K562 (cell line): ENCODE measurements around the gene LPAR3. TPM values are rescaled to one million over a fixed set of nuclear protein-coding genes. Genes with fewer than 3 reads are reported as not detected.

Source experiments
- CEBPB ChIP-seq: fragments of 450-650 bp; IDR thresholded peaks from 2 replicates; pipeline ENCODE4 v1.6.1; 2016; ENCODE audit warnings: missing genetic modification characterization, missing compliant biosample characterization
- CEBPG ChIP-seq, 3 experiments: fragments of 200-800 bp in 1 of 3; sonication (Bioruptor generic) in 1 of 3; sonication (generic) in 1 of 3; formaldehyde crosslinking in 1 of 3; IDR thresholded peaks in 2 of 3; conservative IDR thresholded peaks in 1 of 3; 2 replicates each; pipeline versions ENCODE4 v1.6.1 to v1.8.0; 2016 to 2022; ENCODE audit warnings: missing compliant biosample characterization in 2 of 3, missing genetic modification characterization in 2 of 3, mild to moderate bottlenecking in 1 of 3, missing genetic modification reagents in 1 of 3
- E2F3 ChIP-seq: fragments of 250-450 bp; sonication (Bioruptor Pico); IDR thresholded peaks from 2 replicates; pipeline ENCODE4 v1.4.0; 2020; ENCODE audit warnings: mild to moderate bottlenecking
- NRF1 ChIP-seq, 2 experiments: fragments of 450-650 bp; IDR thresholded peaks in 1 of 2; conservative IDR thresholded peaks in 1 of 2; 2 replicates each; pipeline ENCODE4 v1.6.1; 2014; ENCODE audit warnings: mild to moderate bottlenecking in 2 of 2
- RBBP5 ChIP-seq: fragments of 200-600 bp; sonication (generic); IDR thresholded peaks from 2 replicates; pipeline ENCODE4 v1.6.1; 2012; ENCODE audit warnings: borderline replicate concordance, mild to moderate bottlenecking, low read length, control low read depth, inconsistent platforms; ENCODE audit not compliant: insufficient read depth, poor library complexity, severe bottlenecking
- ZBED1 ChIP-seq: IDR thresholded peaks from 2 replicates; pipeline ENCODE4 v1.6.1; 2014
- ZNF232 ChIP-seq: sonication (generic); formaldehyde crosslinking; IDR thresholded peaks from 2 replicates; pipeline ENCODE4 v1.8.0; 2022; ENCODE audit warnings: mild to moderate bottlenecking, missing genetic modification reagents
- polyA plus RNA-seq, 8 experiments: library from polyadenylated mRNA; depleted of rRNA in 4 of 8; stranded (reverse) in 5 of 8; unstranded in 3 of 8; fragments of >200 nt; fragmentation: Nextera tagmentation in 2 of 8; fragmentation: Illumina TruSeq in 1 of 8; extraction: Ambion mirVana in 2 of 8; extraction: Trizol in 1 of 8; gene quantifications; 2 replicates each; pipeline versions ENCODE4 v1.2.1 to v1.2.3, GENCODE V29; 2011 to 2014; ENCODE audit warnings: inconsistent platforms in 1 of 8, missing spikeins in 1 of 8
- total RNA-seq, 7 experiments: library from RNA; depleted of rRNA in 6 of 7; stranded (reverse); fragments of >200 nt in 6 of 7; fragmentation: Illumina TruSeq in 2 of 7; extraction: Trizol in 2 of 7; gene quantifications; 2 replicates each; pipeline versions ENCODE4 v1.2.1 to v1.2.3, GENCODE V29; 2011 to 2021; ENCODE audit warnings: low replicate concordance in 1 of 7
- TF ChIP-seq, protein P1 (sequence below): fragments of 450-650 bp; IDR thresholded peaks from 2 replicates; pipeline ENCODE4 v1.6.1; 2016; ENCODE audit warnings: low read depth
- TF ChIP-seq, protein P2 (sequence below): fragments of 450-650 bp; IDR thresholded peaks from 2 replicates; pipeline ENCODE4 v1.6.1; 2018; ENCODE audit not compliant: partially characterized antibody

LPAR3 gene
- total and polyA plus RNA-seq, 9 of the 15 experiments (the other 6 are each of a cell fraction or from before 2014, with no cell fraction given): 0.11 TPM; not detected in 8

- no peak for TF ChIP-seq RBBP5
- no peak for TF ChIP-seq E2F3 (CRISPR knock-in tag)
- TF ChIP-seq CEBPG (CRISPR knock-in tag; IDR thresholded peaks at IDR 0.05): peak; percentile 58
- peak; percentile 75 to 78 for TF ChIP-seq CEBPG (tag; conservative IDR thresholded peaks at IDR 0.05 in 1 of 2, IDR thresholded peaks at IDR 0.05 in 1 of 2)
- TF ChIP-seq CEBPB (tag): peak; percentile 55
- TF ChIP-seq, protein P1, sequence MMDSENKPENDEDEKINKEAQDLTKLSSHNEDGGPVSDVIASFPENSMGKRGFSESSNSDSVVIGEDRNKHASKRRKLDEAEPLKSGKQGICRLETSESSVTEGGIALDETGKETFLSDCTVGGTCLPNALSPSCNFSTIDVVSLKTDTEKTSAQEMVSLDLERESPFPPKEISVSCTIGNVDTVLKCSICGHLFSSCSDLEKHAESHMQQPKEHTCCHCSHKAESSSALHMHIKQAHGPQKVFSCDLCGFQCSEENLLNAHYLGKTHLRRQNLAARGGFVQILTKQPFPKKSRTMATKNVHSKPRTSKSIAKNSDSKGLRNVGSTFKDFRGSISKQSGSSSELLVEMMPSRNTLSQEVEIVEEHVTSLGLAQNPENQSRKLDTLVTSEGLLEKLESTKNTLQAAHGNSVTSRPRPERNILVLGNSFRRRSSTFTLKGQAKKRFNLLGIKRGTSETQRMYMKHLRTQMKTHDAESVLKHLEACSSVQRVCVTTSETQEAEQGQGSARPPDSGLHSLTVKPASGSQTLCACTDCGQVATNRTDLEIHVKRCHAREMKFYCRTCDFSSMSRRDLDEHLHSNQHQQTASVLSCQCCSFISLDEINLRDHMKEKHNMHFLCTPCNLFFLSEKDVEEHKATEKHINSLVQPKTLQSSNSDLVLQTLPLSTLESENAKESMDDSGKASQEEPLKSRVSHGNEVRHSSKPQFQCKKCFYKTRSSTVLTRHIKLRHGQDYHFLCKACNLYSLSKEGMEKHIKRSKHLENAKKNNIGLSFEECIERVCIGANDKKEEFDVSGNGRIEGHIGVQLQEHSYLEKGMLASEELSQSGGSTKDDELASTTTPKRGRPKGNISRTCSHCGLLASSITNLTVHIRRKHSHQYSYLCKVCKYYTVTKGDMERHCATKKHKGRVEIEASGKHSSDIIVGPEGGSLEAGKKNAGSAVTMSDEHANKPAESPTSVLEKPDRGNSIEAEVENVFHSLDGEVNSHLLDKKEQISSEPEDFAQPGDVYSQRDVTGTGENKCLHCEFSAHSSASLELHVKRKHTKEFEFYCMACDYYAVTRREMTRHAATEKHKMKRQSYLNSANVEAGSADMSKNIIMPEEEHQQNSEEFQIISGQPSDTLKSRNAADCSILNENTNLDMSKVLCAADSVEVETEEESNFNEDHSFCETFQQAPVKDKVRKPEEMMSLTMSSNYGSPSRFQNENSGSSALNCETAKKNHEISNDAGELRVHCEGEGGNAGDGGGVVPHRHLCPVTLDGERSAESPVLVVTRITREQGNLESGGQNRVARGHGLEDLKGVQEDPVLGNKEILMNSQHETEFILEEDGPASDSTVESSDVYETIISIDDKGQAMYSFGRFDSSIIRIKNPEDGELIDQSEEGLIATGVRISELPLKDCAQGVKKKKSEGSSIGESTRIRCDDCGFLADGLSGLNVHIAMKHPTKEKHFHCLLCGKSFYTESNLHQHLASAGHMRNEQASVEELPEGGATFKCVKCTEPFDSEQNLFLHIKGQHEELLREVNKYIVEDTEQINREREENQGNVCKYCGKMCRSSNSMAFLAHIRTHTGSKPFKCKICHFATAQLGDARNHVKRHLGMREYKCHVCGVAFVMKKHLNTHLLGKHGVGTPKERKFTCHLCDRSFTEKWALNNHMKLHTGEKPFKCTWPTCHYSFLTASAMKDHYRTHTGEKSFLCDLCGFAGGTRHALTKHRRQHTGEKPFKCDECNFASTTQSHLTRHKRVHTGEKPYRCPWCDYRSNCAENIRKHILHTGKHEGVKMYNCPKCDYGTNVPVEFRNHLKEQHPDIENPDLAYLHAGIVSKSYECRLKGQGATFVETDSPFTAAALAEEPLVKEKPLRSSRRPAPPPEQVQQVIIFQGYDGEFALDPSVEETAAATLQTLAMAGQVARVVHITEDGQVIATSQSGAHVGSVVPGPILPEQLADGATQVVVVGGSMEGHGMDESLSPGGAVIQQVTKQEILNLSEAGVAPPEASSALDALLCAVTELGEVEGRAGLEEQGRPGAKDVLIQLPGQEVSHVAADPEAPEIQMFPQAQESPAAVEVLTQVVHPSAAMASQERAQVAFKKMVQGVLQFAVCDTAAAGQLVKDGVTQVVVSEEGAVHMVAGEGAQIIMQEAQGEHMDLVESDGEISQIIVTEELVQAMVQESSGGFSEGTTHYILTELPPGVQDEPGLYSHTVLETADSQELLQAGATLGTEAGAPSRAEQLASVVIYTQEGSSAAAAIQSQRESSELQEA: peak; percentile 71
- no peak for TF ChIP-seq ZBED1
- TF ChIP-seq ZNF232 (CRISPR knock-in tag): no peak
- TF ChIP-seq, protein P2, sequence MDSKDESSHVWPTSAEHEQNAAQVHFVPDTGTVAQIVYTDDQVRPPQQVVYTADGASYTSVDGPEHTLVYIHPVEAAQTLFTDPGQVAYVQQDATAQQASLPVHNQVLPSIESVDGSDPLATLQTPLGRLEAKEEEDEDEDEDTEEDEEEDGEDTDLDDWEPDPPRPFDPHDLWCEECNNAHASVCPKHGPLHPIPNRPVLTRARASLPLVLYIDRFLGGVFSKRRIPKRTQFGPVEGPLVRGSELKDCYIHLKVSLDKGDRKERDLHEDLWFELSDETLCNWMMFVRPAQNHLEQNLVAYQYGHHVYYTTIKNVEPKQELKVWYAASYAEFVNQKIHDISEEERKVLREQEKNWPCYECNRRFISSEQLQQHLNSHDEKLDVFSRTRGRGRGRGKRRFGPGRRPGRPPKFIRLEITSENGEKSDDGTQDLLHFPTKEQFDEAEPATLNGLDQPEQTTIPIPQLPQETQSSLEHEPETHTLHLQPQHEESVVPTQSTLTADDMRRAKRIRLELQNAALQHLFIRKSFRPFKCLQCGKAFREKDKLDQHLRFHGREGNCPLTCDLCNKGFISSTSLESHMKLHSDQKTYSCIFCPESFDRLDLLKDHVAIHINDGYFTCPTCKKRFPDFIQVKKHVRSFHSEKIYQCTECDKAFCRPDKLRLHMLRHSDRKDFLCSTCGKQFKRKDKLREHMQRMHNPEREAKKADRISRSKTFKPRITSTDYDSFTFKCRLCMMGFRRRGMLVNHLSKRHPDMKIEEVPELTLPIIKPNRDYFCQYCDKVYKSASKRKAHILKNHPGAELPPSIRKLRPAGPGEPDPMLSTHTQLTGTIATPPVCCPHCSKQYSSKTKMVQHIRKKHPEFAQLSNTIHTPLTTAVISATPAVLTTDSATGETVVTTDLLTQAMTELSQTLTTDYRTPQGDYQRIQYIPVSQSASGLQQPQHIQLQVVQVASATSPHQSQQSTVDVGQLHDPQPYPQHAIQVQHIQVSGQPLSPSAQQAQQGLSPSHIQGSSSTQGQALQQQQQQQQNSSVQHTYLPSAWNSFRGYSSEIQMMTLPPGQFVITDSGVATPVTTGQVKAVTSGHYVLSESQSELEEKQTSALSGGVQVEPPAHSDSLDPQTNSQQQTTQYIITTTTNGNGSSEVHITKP: no peak
- TF ChIP-seq NRF1 (conservative IDR thresholded peaks at IDR 0.05 in 1 of 2, IDR thresholded peaks at IDR 0.05 in 1 of 2): peak; percentile 42 to 52; a peak in 2 of 4 replicates
- TF ChIP-seq, all 486 proteins: peak for 9
Measured at GRCh38 chr1:84792421-84792820, 100.6 kb downstream of the LPAR3 start (continued).
